Sciatic nerve (tissue), 2 donors: ENCODE results near the gene KHK. TPM values are rescaled to one million over a fixed set of nuclear protein-coding genes. Genes with fewer than 3 reads are reported as not detected.

Experiments used
- ATAC-seq: fragments of 200-7000 bp; cut with Tn5 transposase; one replicate; pipeline ENCODE4 v1.9.1; 2020; ENCODE audit warnings: mild to moderate bottlenecking, moderate library complexity
- DNase-seq: peaks from one replicate; pipeline ENCODE4 v3.0.0-alpha.2; 2020; ENCODE audit warnings: low spot score
- intact Hi-C: fragments of 100-400 bp; cut with DNase I; formaldehyde crosslinking; loops from one replicate; pipeline ENCODE4 v1.14.2; 2022
- total RNA-seq: library from RNA; stranded (reverse); fragmentation: NEBNext Ultra II Directional; extraction: Animal tissue kit (Norgen Biotek cat#: 25700); gene quantifications from one replicate; pipeline ENCODE4 v1.2.1, GENCODE V29; 2021
- donor health status: DM: no; HTN: no; CAD: no.
- donor health status: DM: no; HTN: no; CAD: no.

Gene KHK
- total RNA-seq, 1 donor from 2014 or later: 7.1 TPM

DNA sequence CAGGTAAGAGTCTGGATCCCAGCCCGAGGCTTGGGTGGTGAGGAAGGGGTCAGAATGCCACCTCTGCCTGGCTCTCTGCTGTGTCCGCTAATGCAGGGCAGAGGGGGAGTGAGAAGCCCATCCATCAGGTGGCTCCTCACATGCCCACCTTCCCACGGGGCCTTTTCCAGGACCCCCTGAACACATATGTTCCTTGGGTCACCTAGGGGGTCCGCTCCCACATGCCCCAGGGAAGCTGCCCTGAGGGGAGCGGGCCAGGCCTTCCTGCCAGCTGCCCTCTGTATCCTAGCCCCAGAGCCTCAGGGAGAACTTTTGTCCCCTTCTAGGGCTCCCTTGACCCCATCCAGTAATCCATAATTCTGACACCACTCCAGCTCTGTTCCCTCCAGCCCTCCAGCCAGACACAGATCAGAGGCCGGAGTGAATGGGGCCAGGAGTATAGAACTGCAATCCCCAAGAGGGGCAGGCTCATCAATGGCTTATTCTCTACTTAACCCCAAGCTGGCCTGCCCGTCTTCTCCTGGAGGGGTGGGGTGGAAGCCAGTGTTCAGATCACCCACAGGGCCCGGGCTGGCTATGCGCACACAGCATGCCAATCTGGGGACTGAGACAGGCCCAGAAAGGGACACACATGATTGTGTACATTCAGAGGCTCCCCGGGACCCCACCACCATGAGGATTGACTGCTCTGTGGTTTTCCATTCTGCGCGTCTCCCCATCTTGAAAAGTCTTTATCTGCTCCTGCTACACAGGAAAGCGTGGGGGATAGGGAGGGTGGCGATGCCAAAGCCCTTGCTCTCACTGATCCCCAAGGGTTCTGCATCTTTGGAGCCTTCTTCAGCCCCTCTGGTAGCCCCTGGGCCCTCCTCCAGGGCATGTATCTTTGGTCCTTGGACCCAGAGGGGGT, 7.1 kb upstream of the KHK start:
- intact Hi-C loops: no loop called here
- DNase-seq: no peak

DNA sequence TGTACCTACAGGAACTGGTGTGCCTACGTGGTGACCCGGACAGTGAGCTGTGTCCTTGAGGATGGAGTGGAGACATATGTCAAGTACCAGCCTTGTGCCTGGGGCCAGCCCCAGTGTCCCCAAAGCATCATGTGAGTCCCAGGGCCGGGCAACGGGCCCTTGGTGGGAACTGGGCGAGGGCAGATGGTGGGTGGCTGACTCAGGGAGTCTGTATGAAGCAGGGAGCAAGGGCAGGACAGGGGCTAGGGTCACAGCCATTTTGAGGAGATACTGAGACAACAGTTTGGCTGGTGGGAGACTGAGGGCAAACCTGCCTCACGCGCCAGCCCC, 6.5 kb upstream of the KHK start:
- DNase-seq (no peak), ATAC-seq (no peak)
- intact Hi-C loops: no loop called here

More for the DNA sequence above, 7.1 kb upstream of the KHK start:
- ATAC-seq: no peak

DNA sequence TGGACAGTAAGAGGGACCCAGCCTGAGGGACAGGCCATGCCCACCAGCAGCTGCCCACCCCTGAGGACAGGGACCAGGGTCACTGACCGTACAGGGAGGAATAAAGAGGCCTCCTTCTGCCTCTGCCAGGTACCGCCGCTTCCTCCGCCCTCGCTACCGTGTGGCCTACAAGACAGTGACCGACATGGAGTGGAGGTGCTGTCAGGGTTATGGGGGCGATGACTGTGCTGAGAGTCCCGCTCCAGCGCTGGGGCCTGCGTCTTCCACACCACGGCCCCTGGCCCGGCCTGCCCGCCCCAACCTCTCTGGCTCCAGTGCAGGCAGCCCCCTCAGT, 6.0 kb upstream of the KHK start:
- ATAC-seq (no peak), DNase-seq (no peak)
- intact Hi-C loops: no loop called here

DNA sequence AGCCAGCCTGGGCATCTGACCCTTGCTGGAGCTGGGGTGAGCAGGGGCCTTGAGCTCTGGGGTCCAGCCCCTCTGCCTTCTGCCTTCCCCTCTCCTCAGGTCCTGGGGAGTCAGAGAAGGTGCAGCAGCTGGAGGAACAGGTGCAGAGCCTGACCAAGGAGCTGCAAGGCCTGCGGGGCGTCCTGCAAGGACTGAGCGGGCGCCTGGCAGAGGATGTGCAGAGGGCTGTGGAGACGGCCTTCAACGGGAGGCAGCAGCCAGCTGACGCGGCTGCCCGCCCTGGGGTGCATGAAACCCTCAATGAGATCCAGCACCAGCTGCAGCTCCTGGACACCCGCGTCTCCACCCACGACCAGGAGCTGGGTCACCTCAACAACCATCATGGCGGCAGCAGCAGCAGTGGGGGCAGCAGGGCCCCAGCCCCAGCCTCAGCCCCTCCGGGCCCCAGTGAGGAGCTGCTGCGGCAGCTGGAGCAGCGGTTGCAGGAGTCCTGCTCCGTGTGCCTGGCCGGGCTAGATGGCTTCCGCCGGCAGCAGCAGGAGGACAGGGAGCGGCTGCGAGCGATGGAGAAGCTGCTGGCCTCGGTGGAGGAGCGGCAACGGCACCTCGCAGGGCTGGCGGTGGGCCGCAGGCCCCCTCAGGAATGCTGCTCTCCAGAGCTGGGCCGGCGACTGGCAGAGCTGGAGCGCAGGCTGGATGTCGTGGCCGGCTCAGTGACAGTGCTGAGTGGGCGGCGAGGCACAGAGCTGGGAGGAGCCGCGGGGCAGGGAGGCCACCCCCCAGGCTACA, 4.4 kb upstream of the KHK start:
- DNase-seq: no peak
- intact Hi-C loops: no loop called here
- no peak for ATAC-seq

DNA sequence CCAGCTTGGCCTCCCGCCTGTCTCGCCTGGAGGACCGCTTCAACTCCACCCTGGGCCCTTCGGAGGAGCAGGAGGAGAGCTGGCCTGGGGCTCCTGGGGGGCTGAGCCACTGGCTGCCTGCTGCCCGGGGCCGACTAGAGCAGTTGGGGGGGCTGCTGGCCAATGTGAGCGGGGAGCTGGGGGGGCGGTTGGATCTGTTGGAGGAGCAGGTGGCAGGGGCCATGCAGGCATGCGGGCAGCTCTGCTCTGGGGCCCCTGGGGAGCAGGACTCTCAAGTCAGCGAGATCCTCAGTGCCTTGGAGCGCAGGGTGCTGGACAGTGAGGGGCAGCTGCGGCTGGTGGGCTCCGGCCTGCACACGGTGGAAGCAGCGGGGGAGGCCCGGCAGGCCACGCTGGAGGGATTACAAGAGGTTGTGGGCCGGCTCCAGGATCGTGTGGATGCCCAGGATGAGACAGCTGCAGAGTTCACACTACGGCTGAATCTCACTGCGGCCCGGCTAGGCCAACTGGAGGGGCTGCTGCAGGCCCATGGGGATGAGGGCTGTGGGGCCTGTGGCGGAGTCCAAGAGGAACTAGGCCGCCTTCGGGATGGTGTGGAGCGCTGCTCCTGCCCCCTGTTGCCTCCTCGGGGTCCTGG, 3.7 kb upstream of the KHK start:
- intact Hi-C loops: no loop called here
- no peak for DNase-seq
- no peak for ATAC-seq

DNA sequence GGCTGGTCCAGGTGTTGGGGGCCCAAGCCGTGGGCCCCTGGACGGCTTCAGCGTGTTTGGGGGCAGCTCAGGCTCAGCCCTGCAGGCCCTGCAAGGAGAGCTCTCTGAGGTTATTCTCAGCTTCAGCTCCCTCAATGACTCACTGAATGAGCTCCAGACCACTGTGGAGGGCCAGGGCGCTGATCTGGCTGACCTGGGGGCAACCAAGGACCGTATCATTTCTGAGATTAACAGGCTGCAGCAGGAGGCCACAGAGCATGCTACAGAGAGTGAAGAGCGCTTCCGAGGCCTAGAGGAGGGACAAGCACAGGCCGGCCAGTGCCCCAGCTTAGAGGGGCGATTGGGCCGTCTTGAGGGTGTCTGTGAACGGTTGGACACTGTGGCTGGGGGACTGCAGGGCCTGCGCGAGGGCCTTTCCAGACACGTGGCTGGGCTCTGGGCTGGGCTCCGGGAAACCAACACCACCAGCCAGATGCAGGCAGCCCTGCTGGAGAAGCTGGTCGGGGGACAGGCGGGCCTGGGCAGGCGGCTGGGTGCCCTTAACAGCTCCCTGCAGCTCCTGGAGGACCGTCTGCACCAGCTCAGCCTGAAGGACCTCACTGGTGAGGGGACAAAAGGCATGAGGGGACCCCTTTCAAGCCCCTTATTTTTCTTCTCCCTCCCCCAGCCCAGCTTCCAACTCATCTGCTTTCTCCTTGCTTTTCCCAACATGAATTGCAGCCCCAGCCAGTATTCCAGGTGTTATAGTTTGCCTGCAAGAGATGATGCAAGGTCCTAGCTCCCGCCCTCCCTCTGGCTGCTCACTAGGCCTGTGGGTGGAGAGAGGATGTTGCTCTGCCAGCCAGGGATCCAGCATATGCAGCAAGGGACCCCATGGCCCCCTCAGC, 2.9 kb upstream of the KHK start:
- DNase-seq: no peak
- no peak for ATAC-seq
- intact Hi-C loops: no loop called here

DNA sequence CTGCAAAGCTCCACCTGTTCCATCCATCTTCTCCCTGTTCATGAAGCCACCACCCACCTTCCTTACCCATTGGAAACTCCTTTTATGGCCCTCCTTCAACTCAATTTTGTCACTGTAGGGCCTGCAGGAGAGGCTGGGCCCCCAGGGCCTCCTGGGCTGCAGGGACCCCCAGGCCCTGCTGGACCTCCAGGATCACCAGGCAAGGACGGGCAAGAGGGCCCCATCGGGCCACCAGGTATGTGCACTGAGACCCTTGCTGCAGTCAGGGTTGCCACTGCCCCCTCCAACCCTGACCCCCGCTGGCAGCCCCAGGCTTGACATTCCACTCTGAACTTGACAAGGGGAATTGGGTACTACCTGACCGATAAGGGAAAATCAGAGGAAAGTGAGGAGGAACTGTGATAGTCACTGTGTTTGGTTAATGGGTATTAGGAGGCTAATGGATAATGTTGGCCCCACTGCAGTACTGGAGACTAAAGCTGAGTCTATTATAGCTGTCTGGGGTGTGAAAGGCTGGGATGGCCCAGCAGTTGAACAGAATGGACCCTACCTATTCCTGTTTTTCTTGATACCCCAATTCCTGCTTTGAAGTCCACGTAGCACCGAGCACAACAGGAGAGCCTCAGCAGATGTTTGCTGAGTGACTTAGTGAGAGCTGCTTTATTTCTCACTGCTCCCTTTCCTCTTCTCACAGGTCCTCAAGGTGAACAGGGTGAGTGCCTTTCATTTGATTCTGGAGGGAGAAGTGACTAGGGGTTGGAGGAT, 2.1 kb upstream of the KHK start:
- no peak for DNase-seq
- intact Hi-C loops: no loop called here
- no peak for ATAC-seq

DNA sequence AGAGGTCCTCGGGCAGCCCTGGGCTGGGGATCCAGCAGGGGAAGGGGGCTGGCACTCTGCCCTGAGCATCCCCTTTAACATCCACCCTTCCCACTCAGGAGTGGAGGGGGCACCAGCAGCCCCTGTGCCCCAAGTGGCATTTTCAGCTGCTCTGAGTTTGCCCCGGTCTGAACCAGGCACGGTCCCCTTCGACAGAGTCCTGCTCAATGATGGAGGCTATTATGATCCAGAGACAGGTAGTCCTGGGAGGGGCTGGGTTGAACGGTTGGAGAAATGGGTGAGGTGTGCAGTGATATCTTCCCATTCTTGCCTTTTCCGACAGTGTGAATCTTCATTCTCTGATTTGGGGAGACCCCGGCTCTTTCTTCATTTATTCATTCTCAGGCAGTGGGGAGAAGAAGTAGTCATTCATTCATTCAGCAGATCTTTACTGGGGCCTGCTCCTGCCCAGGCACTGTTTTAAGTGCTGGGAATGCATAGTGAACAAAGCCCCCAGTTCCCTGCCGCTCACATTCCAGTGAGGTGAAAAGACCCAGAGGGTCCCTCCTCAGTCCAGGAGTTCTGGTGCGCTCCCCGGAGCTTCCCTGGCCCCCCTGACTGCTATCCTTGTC, 1.4 kb upstream of the KHK start:
- DNase-seq (no peak), ATAC-seq (no peak)
- intact Hi-C loops: no loop called here

DNA sequence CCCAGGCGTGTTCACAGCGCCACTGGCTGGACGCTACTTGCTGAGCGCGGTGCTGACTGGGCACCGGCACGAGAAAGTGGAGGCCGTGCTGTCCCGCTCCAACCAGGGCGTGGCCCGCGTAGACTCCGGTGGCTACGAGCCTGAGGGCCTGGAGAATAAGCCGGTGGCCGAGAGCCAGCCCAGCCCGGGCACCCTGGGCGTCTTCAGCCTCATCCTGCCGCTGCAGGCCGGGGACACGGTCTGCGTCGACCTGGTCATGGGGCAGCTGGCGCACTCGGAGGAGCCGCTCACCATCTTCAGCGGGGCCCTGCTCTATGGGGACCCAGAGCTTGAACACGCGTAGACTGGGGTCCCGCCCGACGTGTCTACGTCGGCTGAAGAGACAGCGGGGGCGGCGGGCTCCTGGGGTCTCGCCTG, 891 bp upstream of the KHK start:
- intact Hi-C loops: no loop called here
- peak; percentile 72 for ATAC-seq
- peak; percentile 88 for DNase-seq

DNA sequence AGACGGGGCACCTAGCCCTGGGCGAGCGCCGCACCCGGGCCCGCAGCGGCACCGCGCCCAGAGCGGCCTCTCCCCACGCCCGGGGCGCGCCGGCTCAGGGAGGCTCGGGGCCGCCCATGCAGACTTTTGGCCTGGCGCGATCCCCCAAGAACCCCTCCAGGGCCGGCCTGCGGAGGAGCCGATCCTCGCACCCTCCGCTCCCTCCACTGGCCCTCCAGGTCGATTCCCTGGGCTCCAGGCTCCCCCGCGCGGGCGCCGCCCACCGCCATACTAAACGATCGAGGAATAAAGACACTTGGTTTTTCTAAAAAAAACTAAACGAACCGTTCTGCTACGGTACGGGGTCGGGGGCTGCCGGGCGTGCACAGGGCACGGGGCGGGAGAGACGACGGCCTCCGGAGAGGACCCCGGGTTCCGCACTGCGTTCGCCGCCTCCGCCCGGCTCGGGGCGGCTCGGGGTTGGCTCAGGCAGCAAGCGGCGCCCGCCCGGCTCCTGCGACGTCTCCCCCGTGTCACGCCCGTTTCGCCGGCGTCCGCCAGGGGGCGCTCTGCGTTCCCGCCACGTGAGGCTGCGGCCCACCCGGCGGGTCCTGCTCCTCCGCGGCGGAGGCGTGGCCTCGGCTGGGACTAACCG, 365 bp upstream of the KHK start:
- DNase-seq (peak; percentile 98), ATAC-seq (peak; percentile 89)
- intact Hi-C loops: no loop called here

DNA sequence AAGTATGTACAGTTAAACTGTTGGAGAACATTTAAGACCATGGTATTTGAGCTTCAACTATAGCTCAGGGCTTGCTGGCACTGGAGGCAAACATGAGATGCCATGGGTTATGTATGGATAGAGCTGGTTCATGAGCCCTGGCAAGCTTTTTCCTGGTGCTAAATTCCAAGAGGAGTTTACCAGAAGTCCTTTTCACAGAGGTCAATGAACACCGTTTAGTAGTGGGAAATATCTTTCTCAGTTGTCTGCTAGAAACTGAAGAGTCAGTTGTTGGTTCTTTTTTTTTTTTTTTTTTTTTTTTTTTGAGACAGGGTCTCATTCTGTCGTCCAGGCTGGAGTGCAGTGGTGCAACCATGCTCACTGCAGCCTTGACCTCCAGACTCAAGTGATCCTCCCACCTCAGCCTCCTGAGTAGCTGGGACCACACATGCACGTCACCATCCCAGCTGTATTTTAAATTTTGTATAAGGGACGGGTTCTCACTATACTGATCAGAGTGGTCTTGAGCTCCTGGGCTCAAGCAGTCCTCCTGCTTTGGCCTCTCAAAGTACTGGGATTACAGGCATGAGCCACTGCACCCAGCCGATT, 1.3 kb downstream of the KHK start:
- no peak for ATAC-seq
- intact Hi-C loops: no loop called here
- no peak for DNase-seq

DNA sequence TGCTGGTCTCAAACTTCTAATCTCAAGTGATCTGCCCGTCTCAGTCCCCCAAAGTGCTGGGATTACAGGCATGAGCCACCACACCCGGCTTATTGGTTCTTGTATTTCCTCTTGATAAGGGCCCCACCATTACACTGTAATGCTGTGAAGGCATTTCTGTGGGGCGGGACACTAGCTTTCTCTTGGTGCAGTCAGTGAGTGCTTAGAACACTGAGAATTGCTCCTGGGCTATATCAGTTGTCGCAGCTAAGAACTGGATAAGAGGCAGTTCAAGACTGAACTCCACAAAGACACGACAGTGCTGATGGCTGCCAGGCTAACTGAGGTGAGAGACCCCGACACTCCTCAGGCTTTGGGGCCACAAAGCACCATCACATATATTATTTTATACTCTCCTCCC, 2.1 kb downstream of the KHK start:
- ATAC-seq (no peak), DNase-seq (no peak)
- intact Hi-C loops: no loop called here

DNA sequence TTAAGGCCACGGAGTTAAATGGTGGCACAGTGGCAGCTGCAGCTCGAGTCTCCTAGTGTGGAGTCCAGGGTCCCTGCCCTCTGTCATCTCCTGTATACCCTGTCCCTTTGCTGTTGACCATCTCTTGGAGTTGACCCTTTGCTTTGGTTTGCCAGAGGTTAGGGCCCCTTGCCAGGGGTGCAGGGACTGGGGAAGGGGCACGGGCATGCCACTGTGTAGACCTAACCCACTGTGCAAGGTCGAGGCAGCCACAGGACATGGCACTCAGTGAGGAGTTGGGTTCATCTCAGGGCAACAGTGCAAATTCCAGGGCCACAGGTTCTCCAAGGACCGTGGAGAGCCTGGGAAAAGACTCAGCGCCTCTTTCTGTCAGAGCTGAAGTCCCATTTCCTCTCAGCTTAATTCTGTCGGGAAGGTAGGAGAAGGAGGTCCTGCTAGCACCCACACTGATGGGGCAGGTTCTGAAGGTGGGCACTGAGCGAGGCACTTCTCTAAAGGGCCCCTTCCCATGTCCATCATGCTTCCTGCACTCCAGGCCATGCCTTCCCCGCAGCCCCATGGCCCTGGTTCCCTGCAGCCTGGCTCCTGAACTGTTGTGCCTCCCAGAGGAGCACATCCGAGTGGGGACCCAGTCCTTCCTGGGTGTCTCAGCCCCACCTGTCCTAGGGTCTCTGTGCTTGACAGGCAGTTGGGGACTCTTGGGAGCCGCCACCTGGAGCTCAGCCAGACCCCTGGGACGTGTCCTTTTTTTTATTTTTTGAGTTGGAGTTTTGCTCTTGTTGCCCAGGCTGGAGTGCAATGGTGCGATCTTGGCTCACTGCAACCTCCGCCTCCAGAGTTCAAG, 2.8 kb downstream of the KHK start:
- no peak for DNase-seq
- ATAC-seq: no peak
- intact Hi-C loops: no loop called here

DNA sequence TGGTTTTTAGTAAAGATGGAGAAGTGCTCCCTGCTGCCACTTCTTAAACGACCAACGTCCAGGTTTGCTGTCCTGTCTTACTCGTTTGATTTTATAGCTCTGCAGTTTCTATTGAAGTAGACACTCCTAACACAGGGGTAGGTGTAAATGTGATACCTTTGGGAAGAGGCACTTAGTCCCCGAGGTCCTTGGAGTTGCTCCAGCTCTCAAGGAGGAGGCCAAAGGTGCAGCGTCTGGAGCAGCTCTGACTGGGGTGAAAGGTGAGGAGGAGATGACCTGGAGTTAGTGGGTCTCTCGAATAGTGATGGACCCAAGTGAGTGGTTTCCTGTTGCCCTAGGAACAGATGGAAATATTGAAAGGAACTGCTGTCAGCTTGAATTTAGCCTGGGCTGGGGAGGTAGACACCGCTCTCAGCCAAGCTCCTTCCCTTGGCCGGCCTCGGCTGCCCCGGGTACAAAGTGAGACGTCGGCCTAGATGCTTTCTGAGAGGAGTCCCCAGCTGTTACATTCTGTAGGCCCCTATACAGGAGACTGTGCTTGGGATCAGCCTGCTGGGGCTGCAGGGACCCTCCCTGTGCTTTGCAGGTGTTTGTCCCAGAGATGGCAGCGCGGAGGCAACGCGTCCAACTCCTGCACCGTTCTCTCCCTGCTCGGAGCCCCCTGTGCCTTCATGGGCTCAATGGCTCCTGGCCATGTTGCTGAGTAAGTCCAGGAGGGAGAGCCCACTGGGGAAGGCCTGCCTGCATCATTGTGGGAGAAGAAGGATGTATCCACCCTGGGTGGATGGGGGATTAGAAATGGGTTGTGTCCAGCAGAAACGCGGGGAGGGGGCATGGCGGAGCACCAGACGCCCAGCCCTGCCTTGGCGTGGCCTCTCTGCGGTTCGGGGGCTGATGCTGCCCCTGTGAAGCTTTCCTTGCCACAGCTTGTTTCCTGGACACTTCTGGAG, 5.4 kb downstream of the KHK start:
- no peak for ATAC-seq
- DNase-seq: no peak
- intact Hi-C loops: loop anchor here (10.0 kb wide), 1 partner anchor 193 kb away; the partner anchor contains the start of gene TRIM54
